GM19372 (cell line): ENCODE results near the gene CEBPA.

ENCODE experiments used
- ATAC-seq: cut with Tn5 transposase; IDR thresholded peaks from one replicate; pipeline ENCODE4 v1.9.1; 2021; ENCODE audit warnings: mild to moderate bottlenecking, low read depth, moderate library complexity; ENCODE audit not compliant: unreplicated experiment

CEBPA gene

GRCh38 chr19:33256261-33256660 lies 46.1 kb downstream of the CEBPA start:
- ATAC-seq: no peak

DNA sequence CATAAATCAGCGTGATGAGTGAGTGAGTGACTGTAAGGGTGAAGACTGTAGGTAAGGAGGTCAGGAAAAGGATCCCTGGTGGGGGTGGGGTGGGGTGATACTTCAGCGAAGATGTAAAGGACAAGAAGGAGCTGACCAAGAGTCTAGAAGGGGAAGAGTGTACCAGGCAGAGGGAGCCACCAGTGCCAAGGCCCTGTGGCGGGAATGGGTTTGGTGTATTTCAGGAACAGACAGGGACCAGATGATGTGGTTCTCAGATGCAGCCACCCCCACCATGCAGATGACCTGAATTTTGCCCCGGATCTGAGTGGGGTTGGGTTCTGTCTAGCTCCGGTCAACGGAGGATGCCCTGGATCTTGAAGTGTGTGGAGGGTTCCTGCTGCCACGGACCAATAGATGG lies 46.6 kb downstream of the CEBPA start:
- ATAC-seq: no peak

DNA sequence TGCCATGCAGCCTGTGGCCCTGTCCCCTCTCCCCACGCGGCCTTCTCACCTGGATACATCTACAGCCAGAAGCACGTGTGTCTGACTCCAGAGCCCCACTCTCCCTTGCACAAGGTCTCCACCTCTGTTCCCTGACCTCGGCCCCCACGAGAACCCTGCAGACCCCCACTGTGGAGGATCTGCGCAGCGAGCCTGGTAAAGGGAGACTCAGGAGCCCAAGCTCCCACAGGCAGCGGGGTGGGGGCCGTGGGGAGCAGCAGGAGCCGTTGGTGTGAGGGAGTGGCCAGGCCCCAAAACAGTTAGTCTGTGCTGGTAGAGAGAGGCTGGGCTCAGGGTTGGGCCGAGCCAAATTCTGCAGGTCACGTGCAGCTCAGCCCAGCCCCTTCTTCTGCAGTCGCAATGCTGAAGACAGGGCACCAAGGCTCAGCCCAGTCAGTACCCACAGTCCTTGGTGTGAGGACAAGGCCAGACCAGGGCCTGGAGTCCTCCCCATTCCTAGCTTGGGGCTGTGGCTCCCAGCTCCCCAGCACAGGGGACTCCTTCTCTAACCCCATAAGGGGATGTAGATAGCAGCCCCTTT lies 48.0 kb downstream of the CEBPA start:
- no peak for ATAC-seq

- no peak for ATAC-seq
Observed at GRCh38 chr19:33252971-33253370, 49.4 kb downstream of the CEBPA start.

- ATAC-seq: no peak
Observed at GRCh38 chr19:33252418-33252962, 49.8 kb downstream of the CEBPA start.

DNA sequence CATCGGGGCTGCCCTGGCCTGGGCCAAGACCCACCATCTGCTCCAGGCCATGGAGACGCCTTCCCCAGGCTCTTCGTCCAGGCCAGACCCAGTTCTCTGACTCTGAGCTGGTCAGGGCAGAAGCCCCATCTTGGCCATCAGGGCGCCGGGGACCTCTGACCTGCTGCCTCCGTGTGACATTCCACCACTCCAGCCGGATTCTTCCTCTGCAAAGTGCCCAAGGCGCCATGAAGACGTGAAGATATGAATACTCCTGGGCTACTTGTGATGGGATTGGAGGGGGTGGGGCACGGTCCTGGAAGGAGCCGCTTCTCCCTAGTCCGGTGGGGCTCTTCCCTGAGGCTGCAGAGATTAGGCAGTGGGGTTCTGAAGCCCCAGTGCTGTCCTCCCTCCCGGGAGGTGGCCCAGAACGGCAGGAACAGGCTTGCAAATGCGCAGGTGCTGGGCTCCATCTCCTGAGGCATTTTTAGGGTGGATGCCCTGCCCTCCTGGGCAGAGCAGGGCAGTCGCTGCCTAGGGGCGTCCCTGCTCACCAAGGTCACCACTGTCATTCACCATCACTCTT lies 50.7 kb downstream of the CEBPA start:
- ATAC-seq: no peak

GRCh38 chr19:33251076-33251475 lies 51.3 kb downstream of the CEBPA start:
- no peak for ATAC-seq

DNA sequence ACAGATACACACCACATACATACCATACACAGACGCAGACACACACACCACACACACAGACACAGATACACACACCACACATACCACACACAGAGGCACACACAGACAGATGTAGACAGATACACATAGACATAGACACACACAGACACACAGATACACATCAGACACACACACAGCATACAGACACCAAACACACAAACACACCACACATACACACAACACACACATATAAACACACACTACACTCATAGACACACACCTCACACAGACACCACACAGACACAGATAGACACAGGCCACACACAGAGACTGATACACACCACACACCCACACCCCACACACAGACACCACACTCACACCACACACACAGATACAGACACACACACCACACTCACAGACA lies 51.8 kb downstream of the CEBPA start:
- ATAC-seq: no peak
